Stimulated activated CD8-positive, alpha-beta memory T cell treated with anti-CD3 and anti-CD28 coated beads, Interleukin-15, amount 100 ng/mL, for 4 hours (primary cell): ENCODE measurements around the gene TCF20.
A peak's percentile ranks its signal among the peaks of the same experiment; 100 is the strongest.

Experiments used
- DNase-seq, 2 donors: peaks; one replicate each; pipeline ENCODE4 v3.0.0-alpha.2; 2020; ENCODE audit warnings: low read depth in 2 of 2

TCF20 gene

GRCh38 chr22:42300259-42301076 lies 30.0 kb upstream of the TCF20 start:
- DNase-seq = no peak

DNA sequence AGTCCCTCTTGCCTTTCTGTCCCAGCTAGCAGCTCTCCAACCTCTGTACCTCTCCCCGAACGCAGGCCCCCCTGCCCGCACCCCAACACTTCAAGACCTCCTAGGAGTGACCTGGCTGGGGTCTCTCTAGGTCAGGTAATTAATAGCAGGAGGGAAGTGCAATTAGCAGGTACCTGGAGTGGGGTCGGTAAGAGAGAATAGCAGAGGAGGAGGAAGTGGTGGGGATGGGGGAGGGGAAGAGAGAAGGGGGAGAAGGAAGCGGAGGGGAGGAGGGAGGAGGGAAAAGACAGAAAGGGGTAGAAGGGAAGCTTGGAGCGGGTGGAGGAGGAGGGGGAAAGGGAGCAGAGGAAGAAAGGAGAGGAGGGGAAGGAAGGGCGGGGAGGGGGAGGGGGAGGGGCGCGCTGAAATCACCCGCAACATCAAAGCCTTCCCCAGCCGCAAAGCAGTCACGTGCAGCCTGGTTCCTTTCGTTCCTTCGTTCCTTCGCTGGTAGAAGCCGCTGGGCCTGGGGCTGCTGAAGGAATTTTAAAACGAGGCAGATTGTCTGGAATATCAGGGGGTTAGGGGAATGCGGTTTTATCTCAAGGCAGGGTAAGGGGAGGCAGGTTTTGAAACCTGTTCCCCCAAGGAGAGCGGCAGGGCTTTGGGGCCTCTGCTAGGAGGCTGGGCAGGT lies 29.3 kb upstream of the TCF20 start:
- peak in 1 of 2 donors; percentile 23 for DNase-seq

DNA sequence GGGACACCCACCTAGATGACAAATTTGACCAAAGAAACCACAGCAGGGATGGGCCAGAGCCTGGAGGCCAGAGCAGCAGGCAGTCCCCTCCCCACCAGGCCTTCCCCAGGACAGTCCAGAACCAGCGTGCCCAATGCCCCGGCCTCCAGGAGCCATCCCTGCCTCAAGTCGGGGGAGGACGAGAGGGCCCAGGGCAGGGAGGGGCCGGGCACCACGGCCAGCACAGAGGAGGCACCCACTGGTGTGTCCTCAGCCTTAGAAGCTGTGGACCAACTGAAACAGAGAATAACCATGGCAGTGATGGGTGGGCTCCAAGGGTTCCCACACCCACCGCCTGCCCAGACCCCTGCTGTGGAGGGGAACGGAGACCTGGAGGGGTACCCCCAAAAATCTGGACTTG lies 28.3 kb upstream of the TCF20 start:
- DNase-seq = no peak

DNA sequence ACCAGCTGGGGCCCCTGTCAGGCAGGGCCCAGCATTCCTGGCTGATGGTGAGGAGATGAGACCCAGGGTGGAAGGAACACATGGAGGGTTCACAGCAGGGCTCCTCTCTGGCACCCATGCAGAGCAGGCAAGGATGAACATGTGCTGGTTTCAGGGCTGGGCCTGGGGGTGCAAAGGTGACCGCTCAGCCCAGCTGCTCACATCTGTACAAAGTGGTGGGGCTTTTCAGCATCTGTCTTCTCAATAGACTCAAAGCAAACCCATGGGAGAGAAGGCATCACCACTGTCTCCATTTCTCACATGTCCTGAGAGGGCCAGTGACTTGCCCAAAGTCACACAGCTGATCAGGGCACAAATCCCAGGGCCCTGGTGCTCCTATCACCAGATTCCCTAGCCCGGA lies 27.3 kb upstream of the TCF20 start:
- DNase-seq = no peak

GRCh38 chr22:42296883-42297282 lies 26.4 kb upstream of the TCF20 start:
- DNase-seq = no peak

DNA sequence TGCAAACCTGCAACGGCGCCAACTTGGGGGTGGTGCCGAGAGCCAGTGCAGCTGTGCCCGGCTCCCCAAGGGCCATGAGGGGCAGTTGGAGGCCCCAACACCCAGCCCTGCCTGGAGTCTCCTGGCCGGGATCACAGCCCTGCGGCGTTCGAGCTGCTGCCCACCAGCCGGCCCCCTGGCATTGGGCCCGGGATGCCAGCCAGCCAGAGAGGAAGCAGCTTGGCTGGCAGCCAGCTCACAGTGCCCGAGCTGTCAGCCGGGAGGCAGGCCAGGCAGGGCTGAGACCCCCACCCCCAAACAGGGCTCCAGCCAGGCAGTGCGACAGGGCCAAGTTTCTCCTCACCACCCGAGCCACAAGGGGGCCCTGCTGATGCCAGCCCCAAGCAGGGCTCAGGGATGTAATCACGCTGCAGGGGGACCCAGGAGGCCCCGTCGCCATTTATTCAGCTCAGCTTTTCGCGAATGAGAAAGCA lies 26.0 kb upstream of the TCF20 start:
- no peak for DNase-seq

DNA sequence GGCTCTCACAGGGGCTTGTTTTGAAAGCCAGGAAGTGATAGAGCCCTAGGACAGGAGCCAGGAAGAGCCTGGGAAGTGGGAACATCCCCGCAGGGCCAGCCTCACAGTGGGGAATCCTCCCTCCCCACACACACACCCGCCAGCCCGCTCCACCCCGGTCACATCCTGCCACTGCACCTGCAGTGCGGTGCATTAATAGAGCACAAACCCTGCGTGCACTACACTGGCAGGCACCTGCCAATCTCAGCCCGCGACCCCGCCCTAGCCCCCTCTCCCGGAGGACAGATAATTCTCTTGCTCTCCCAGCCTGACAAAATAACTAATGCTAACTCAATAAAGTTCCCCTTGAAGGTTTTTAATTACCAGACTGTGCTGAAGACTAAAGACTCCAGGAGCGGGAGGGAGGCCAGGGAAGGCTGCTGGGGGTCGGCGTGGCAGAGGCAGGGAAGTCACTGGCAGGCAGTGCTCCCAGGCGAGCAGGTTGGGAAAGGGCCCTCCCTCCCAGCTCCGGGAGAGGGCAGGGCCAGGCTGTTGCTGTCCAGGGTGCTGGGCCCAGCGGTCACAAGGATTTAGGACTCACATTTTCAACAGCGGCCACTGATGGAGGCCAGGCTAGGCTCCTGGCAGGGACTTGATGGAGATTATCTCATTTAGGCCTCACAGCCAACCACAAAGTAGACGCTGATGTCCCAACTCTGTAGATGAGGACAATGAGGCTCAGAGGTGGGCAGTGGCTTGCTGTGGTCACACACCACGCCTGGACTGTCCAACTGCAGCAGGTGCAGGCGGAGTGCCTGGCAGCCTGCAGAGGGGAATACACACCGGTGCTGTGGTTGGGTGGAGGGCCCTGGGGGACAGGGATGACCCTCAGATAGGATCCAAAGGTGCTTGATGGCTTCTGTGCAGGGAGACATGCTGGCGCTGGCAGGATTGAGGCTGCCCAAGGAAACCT lies 23.9 kb upstream of the TCF20 start:
- no peak for DNase-seq

DNA sequence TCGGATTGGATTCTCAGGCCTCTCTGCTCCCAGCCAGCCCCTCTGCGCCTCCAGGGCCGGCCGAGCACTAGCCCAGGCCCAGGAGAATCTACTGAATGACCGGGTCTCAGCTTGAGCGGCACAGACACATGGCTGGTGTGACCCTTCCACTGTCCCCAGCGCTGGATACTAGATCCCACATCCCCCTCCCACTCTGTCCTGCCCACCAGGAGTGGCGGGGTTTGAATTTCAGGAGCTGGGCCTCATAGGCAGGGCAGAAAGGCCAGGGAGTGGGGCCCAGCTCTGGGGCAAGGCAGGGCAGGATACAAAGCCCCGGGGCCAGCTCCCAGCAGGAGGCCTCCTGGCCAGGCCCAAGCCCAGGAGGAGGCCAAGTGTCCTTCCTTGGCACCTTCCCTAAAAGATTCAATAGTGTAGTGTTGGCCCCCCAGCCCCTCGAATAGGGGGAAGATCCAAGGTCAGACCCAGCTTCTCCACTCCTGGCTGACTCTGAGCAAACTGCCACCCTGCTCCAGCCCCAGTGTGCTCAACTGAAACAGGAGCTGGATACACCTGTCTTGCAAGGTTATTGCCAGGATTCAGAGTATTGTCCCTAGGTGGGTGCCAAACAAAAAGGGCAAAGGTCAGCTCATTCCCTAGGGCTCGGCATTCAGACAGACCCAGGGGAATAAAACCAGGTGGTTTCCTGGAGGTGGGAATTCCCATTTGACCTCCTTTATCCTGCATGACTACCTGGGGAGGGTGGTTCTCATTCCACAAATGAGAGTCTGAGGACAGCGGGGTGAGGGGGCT lies 22.5 kb upstream of the TCF20 start:
- no peak for DNase-seq

DNA sequence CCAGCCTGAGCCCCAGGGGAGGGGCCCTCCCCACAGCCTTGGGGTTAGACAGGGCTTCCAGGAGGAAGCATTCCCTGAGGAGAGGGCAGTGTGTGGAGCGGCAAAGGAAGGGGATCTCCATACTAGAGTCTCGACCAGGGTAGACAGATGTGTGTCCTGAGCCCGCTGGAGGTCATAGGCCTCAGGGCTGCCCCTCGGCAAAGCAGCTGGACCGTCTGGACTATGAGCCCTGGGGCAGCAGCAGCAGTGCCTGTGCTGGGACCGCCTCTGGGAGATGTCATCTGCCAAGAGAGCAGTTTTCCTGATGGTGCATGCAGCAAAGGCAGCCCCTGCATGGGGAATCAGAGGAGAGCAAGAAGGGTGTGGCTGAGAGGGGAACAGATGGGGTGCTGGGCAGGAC lies 20.8 kb upstream of the TCF20 start:
- no peak for DNase-seq

DNA sequence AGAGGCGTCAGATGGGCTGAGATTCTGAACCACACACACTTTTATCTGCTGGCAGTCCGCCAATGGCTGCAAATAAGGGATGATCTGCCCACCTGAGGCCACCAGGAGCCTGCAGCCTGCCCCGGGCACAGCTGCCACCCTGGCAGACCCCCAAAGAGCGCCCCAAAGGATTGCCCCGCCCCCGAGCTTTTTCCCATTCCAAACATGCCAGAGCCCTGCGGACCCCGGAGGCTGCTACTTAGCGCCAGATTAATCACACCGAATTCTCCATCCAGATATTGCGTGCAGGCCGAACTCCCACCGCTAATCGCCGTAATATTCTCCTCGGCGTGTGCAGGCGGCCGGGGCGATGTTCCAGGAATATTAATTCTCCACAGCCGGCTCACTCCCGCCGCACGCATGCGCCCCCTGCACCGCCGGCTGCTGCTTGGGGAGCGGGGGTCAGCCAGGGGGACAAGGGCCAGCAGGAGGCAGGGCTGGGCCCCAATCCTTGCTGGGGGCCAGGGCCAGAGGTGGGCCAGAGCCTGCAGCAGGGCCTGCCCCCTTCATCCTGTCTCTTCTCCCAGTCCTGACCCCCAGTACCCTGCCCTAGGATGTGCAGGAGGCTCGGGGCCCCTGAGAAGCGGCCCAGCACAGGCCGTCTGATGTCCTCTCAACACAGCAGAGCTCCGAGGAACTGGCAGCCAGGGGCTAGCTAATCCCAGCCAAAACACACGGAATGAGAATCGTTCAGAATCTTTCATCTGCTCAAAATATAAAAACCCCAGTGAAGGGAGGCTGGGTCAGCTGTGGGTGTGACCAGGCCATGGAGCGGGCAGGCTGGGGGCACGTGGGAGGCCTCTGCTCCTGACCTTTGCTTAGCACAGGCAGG lies 19.5 kb upstream of the TCF20 start:
- no peak for DNase-seq

- DNase-seq = no peak
Observed at GRCh38 chr22:42288791-42289190, 18.3 kb upstream of the TCF20 start.

- no peak for DNase-seq
Observed at GRCh38 chr22:42287174-42287890, 16.9 kb upstream of the TCF20 start.

DNA sequence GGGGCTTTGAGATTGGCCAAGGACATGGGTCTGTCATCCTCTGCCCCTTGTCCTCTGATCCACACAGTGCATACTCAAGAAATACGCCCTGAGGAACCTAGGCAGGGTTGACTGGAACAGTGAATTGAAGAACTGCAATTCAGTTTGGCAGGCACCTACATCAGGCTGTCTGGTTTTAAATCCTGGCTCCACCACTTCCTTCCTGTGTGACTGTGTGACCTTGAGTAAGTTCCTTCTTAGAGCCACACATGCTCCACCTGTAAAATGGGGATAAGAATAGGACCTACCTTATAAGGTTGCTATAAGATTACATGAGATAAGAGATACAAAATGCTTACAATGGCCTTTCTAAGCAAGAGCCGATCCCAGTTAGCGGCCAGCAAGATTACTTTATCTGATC lies 15.8 kb upstream of the TCF20 start:
- DNase-seq = no peak

GRCh38 chr22:42285604-42286003 lies 15.2 kb upstream of the TCF20 start:
- DNase-seq = no peak

GRCh38 chr22:42284643-42285181 lies 14.3 kb upstream of the TCF20 start:
- no peak for DNase-seq

- no peak for DNase-seq
Observed at GRCh38 chr22:42284202-42284591, 13.7 kb upstream of the TCF20 start.

DNA sequence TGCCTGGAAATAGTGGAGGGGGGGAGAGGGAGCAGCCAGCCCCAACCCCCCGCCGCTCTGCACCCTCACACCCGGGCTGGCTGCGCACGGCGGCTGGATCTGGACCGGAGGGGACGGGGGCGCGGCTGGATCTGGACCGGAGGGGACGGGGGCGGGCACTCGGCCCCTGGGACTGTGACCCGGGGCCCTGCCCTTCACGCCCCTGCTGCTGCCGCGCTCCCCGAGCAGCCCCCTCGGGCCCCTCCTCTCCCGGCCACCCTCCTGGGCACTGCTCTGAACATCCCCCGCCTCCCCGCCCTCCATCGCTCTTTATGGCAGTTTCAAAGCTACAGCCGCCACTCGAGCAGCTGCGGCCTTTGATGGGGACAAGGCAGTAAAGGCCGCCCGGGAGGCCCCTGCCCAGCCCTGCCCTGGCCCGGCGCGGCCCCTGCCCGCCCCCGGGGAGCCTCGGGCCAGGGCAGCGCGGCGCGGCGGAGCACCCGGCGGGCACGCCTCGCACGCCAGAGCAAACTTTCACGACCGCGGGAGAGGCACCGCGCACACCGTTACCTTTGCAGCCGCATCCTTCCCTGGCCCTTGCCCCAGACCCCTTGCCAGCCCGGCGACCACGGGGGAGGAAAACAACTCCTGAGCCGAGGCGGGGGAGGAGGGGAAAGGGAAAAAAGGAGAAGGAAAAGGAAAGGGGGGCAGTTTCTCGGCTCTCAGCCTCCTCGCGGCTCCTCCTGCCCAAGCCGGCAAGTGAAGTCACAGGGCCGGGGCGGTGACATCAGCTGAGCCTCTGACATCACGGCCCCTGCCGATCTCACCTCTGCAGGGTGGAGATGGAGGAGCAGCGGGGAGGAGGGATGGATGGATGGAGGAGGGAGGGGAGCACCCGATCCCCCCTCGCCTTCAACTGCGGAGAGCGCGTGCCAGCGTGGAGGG lies 13.1 kb upstream of the TCF20 start:
- peak in 1 of 2 donors; percentile 8 for DNase-seq

DNA sequence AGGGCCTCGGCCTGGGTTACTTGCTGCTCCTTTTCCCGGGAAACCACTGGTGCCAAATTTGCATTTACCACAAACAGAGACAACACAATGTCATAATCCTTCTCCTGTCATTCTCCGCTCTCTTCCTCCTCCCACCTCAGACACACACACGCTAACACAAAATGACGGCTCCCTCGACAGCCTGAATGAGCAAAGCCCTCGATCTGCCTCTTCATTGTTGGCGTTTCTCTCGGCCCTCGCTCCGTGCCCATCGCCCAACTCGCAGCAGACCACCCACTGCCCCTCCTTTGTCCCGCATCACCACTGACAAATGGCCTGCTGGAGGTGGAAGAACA lies 12.5 kb upstream of the TCF20 start:
- no peak for DNase-seq
